Measurements from ENCODE around the gene SPTLC2. TPM values are rescaled to one million over a fixed set of nuclear protein-coding genes. Genes with fewer than 3 reads are reported as not detected.
A peak's percentile ranks its signal among the peaks of the same experiment; 100 is the strongest.

SPTLC2 gene
- total RNA-seq, 1 donor from 2014 or later: 28.1 TPM

DNA sequence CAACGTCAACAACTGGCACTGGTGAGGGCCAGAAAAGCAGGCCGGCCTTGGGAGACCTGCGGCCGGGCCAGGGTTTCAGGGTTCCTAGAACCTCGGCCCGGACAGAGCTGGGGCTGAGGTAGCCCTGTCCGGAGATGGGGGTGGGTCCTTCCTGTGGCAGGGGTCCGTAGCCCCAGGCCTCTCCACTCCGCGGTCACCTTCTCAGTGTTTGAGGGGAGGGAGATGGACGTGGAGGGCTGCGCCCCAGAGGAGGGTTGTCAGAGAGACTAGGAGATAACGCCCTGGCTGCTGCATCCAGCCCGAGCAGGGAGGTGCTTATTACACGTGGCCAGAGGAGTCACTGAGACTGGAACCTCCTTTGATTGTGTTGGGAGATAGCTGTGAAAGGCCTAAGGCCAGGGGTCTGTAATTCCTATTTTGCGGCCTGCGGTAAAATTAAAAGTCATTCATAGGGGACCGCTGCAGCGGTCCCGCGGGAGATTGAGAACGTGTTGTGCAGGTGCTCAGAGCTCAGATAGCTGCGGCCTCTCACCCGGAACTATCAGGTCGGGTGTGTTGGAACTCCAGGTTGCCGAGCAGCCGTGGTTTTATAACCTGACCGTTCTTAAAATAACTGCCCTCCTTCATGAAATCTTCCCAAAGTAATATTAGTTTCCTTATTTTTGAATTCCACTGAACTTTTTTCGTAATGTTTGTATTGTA, 158.0 kb downstream of the SPTLC2 start:
- Mint-ChIP-seq H3K9me3 (ENCODE audit: unreplicated experiment) (no peaks in the 10 kb centered on the region), H3K36me3 (ENCODE audit: unreplicated experiment) (peaks cover 23% of the 10 kb centered on the region), H3K4me1 (ENCODE audit: unreplicated experiment) (peaks cover 23% of the 10 kb centered on the region), H3K4me3 (ENCODE audit: unreplicated experiment) (peak overlapping the region; percentile 99), H3K27ac (ENCODE audit: unreplicated experiment) (peak overlapping the region; percentile 100), H3K27me3 (ENCODE audit: unreplicated experiment) (no peaks in the 10 kb centered on the region)
- DNase-seq (ENCODE audit: extremely low spot score, unreplicated experiment): no peak
- TF ChIP-seq, protein P1, sequence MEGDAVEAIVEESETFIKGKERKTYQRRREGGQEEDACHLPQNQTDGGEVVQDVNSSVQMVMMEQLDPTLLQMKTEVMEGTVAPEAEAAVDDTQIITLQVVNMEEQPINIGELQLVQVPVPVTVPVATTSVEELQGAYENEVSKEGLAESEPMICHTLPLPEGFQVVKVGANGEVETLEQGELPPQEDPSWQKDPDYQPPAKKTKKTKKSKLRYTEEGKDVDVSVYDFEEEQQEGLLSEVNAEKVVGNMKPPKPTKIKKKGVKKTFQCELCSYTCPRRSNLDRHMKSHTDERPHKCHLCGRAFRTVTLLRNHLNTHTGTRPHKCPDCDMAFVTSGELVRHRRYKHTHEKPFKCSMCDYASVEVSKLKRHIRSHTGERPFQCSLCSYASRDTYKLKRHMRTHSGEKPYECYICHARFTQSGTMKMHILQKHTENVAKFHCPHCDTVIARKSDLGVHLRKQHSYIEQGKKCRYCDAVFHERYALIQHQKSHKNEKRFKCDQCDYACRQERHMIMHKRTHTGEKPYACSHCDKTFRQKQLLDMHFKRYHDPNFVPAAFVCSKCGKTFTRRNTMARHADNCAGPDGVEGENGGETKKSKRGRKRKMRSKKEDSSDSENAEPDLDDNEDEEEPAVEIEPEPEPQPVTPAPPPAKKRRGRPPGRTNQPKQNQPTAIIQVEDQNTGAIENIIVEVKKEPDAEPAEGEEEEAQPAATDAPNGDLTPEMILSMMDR (IDR thresholded peaks at IDR 0.05): no peak

DNA sequence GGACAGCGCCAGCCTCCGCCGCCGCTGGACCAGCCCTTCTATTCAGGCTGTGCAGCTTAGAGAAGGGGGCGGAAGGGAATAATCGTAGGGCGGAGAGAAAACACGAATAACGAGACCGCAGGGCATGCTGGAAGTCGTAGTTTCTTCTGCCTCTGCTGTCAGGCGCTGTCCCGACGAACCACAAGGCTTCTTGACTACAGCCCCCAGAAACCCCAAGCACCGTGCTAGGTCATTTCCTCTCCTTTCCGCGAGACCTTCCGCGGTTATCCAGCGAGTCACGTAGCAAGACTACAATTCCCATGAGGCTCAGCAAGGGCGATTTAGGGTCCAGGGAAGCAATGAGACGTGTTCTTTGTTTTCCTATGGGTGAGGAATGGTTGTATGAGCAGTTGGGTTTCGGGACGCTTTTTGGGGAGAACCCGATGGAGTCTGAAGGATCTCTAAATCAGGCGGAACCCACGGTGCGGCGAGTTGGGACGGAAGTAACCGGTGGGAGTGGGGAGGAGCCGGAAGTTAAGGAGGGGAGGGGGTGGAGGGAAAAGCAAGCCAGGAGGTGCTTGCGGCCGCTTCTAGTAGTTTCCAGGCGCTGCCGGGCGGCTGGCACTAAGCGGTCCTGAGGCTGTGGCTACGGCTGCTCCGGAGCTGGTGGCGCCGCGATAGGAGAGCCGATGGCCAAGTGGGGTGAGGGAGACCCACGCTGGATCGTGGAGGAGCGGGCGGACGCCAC, 158.8 kb downstream of the SPTLC2 start, which contains the start of the genes AHSA1 and VIPAS39:
Gene AHSA1, plus strand, starts transcription at position 572 of the 727 bp plus-strand sequence. Its CDS starts 97 bp downstream, at position 669.
Gene VIPAS39, minus strand, starts transcription at position 80 of the 727 bp plus-strand sequence. CDS start 3,499 bp downstream, outside the sequence.
- Mint-ChIP-seq H3K36me3 (ENCODE audit: unreplicated experiment) (peaks cover 26% of the 10 kb centered on the region), H3K27me3 (ENCODE audit: unreplicated experiment) (no peaks in the 10 kb centered on the region), H3K9me3 (ENCODE audit: unreplicated experiment) (no peaks in the 10 kb centered on the region), H3K4me3 (ENCODE audit: unreplicated experiment) (peak within 1 kb of the TSS; percentile 99), H3K4me1 (ENCODE audit: unreplicated experiment) (peaks cover 23% of the 10 kb centered on the region), H3K27ac (ENCODE audit: unreplicated experiment) (peak within 1 kb of the TSS; percentile 100)
- peak; percentile 97 for DNase-seq (ENCODE audit: extremely low spot score, unreplicated experiment)
- TF ChIP-seq, protein P1 (IDR thresholded peaks at IDR 0.05): no peak

DNA sequence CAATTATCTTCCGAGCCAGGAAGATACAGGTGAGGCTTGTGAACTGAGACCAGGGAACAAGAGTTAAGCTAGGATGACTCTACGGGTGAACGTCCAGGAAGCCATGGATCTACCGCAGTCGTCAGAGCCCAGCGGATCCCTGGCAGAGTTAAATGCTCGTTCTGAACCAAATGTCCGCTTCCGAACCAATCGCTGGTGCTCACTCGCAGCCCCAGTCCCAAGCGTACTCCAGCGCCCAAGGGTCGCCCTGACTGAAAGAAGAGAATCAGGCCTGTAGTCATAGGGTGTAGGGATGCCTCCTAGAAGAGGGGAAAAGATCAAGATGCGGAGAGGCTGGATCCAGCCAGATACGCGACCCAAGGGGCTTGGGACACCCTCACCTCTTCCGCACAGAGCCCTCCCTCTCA, 159.3 kb downstream of the SPTLC2 start:
- Mint-ChIP-seq H3K4me1 (ENCODE audit: unreplicated experiment) (peaks cover 23% of the 10 kb centered on the region), H3K9me3 (ENCODE audit: unreplicated experiment) (no peaks in the 10 kb centered on the region), H3K4me3 (ENCODE audit: unreplicated experiment) (peak overlapping the region; percentile 99), H3K36me3 (ENCODE audit: unreplicated experiment) (peaks cover 24% of the 10 kb centered on the region), H3K27me3 (ENCODE audit: unreplicated experiment) (no peaks in the 10 kb centered on the region), H3K27ac (ENCODE audit: unreplicated experiment) (peak overlapping the region; percentile 100)
- DNase-seq (ENCODE audit: extremely low spot score, unreplicated experiment): no peak
- TF ChIP-seq, protein P1 (IDR thresholded peaks at IDR 0.05): no peak

Other genes starting within 250 kb of the SPTLC2 start
- gene TMED8, start 239.5 kb downstream of the SPTLC2 start, total RNA-seq: 10.0 and 10.9 TPM in 2 replicates
- gene SAMD15, start 239.3 kb downstream of the SPTLC2 start, total RNA-seq: 1.9 and 2.2 TPM in 2 replicates
- 0.35 and 0.84 TPM in 2 replicates for gene NOXRED1, start 193.1 kb downstream of the SPTLC2 start, total RNA-seq
- gene VIPAS39, start 159.0 kb downstream of the SPTLC2 start, total RNA-seq: 23.7 and 29.3 TPM in 2 replicates
- 115 TPM in 2 replicates for gene AHSA1, start 158.5 kb downstream of the SPTLC2 start, total RNA-seq
- not detected in 2 replicates for gene ISM2, start 117.8 kb downstream of the SPTLC2 start, total RNA-seq
- 10.5 and 12.1 TPM in 2 replicates for gene ALKBH1, start 91.4 kb upstream of the SPTLC2 start, total RNA-seq
- gene SLIRP, start 91.5 kb upstream of the SPTLC2 start, total RNA-seq: 76.2 and 90.4 TPM in 2 replicates
- 81.2 and 101 TPM in 2 replicates for gene SNW1, start 144.5 kb upstream of the SPTLC2 start, total RNA-seq
- 7.8 and 9.4 TPM in 2 replicates for gene ADCK1, start 183.5 kb upstream of the SPTLC2 start, total RNA-seq